ENCODE results near the gene PITPNC1.

PITPNC1 gene

DNA sequence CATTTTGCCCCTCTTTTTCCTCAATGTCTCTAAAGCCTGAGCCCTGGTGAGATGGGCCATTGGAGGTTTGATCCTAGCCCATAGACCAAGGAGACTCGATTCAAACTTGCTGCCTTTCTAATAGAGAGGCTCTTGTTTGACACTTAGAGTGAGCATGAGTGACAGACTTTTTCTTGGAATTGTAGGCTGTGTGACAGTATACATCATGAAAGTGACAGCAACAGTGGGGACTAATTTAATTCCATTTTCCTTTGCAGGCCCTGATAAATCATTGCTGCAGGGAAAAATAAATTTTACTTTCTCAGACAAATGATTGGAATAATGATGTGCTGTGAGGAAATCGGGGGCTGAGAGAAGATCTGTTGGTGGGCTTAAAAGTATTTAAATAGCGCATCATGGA, 171.6 kb downstream of the PITPNC1 start:
- in situ Hi-C loops (cut with MboI; ENCODE audit: low sequenced_read_pairs, unreplicated experiment) = no loop called here
- TF ChIP-seq, protein P1, sequence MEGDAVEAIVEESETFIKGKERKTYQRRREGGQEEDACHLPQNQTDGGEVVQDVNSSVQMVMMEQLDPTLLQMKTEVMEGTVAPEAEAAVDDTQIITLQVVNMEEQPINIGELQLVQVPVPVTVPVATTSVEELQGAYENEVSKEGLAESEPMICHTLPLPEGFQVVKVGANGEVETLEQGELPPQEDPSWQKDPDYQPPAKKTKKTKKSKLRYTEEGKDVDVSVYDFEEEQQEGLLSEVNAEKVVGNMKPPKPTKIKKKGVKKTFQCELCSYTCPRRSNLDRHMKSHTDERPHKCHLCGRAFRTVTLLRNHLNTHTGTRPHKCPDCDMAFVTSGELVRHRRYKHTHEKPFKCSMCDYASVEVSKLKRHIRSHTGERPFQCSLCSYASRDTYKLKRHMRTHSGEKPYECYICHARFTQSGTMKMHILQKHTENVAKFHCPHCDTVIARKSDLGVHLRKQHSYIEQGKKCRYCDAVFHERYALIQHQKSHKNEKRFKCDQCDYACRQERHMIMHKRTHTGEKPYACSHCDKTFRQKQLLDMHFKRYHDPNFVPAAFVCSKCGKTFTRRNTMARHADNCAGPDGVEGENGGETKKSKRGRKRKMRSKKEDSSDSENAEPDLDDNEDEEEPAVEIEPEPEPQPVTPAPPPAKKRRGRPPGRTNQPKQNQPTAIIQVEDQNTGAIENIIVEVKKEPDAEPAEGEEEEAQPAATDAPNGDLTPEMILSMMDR (IDR thresholded peaks at IDR 0.05; ENCODE audit: borderline replicate concordance, control extremely low read depth, extremely low read depth, insufficient read depth, missing control alignments) = no peak
- no peak for DNase-seq (ENCODE audit: low spot score)

DNA sequence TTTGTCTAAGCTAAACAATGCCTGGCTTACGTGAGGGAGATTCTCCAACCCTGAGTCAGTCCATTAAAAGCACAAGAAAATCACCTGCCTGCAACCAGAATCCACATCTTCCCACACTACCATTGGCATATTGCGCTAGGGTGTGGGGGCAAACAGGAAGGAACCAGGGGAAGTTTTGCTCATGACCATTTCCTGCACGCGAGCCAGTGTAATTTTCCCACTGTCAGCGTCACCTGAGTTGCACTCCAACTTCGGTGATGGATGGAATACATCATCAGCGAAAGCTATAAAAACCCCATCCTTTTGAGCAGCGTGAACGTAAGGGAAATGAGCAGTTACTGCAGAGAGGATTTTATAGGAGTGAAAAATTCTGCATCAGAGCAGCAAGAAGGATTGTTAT, 172.7 kb downstream of the PITPNC1 start:
- TF ChIP-seq, protein P1 (IDR thresholded peaks at IDR 0.05; ENCODE audit: borderline replicate concordance, control extremely low read depth, extremely low read depth, insufficient read depth, missing control alignments) = no peak
- no peak for DNase-seq (ENCODE audit: low spot score)

DNA sequence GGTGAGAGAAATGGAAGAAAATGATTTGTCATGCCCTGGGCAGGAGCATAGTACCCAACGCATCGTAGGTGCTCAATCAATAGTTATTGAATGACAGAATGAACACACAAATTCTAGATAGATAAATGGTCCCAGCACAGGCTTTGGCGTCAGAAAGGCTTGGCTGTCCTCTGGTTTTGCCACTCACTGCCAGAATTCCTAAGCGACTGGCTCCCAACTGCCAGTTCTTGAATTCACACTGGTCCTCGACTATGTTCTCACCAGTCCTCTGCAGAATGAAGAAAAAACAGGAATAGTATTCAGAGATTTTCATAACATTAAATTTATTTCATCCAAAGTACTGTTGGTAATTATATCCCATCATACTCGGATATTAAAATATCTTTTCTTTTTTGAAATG, 177.6 kb downstream of the PITPNC1 start:
- no peak for DNase-seq (ENCODE audit: low spot score)
- in situ Hi-C loops (cut with MboI; ENCODE audit: low sequenced_read_pairs, unreplicated experiment) = no loop called here
- TF ChIP-seq, protein P1 (IDR thresholded peaks at IDR 0.05; ENCODE audit: borderline replicate concordance, control extremely low read depth, extremely low read depth, insufficient read depth, missing control alignments) = no peak

More for the DNA sequence above, 172.7 kb downstream of the PITPNC1 start:
- in situ Hi-C loops (cut with MboI; ENCODE audit: low sequenced_read_pairs, unreplicated experiment) = no loop called here

DNA sequence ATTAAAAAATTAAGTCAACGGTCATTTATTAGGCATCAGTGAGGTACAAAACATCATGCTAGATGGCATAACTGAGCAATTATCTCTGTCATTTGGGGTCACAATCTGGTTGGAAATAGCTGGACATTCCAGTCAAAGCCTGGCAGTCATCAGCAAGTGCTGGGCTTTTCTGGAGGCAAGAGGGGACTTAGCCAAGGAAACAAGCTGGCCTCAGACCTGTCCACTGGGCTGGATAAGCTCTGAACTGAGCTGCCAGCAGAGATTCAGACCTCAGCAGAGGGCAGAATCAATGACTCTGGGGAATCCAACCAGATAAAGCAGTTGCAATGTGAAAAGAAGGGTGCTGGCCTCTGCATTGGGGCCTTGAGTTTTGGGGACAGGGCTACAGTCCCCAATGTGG, 178.8 kb downstream of the PITPNC1 start:
- in situ Hi-C loops (cut with MboI; ENCODE audit: low sequenced_read_pairs, unreplicated experiment) = no loop called here
- TF ChIP-seq, protein P1 (IDR thresholded peaks at IDR 0.05; ENCODE audit: borderline replicate concordance, control extremely low read depth, extremely low read depth, insufficient read depth, missing control alignments) = no peak
- DNase-seq (ENCODE audit: low spot score) = no peak

DNA sequence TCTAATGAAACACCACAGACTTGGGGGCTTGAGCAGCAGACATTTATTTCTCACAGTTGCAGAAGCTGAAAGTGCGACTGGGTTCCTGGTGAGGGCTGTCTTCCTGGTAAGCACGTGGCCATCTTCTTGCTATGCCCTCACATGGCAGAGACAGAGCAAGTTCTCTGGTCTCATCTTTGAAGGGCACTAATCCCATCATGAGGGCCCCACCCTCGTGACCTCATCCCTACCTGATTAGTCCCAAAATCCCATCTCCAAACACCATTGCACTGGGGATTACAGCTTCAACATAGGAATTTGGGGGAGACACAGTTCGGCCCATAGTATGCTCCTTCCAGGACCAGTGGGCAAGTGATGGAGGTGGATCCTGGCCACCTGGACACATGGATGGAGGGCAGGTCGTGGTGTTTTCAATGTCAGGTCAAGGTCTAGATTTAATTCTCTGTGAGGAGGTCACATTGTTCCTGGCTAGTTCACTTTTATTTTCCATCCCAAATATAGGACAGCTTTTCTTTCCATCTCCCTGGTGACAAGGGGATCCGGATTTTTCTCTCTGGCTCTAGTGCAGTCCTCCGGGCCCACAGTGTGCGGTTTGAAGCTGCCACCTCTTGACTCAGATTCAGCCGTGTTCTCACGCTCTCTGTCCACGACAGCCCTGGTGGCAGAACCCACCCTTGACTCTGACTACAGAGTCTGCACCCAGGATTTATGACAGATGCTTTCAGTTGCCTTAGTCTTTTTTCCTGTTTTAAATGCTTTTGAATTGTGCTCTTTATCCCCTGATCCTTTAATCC, 180.2 kb downstream of the PITPNC1 start:
- in situ Hi-C loops (cut with MboI; ENCODE audit: low sequenced_read_pairs, unreplicated experiment) = no loop called here
- TF ChIP-seq, protein P1 (IDR thresholded peaks at IDR 0.05; ENCODE audit: borderline replicate concordance, control extremely low read depth, extremely low read depth, insufficient read depth, missing control alignments) = no peak
- DNase-seq (ENCODE audit: low spot score) = no peak

DNA sequence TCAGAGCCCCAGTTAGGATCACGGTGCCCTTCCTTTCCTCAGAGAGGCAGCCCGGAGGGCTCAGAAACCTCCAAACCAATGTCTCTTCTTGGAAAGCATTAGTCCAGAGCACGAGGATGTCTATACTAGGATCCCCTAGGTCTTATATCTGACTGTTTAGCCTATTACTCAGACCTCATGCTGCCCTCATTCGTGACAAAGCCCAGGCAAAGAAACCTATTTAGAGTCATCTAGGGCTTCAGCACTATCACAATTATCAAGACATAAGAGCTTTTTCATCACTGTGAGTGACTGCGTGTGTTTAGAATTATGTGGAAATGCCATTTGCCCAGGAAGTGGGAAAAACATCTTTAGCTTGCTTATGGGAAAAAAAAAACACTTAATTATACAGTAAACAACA, 180.8 kb downstream of the PITPNC1 start:
- TF ChIP-seq, protein P1 (IDR thresholded peaks at IDR 0.05; ENCODE audit: borderline replicate concordance, control extremely low read depth, extremely low read depth, insufficient read depth, missing control alignments) = no peak
- no peak for DNase-seq (ENCODE audit: low spot score)
- in situ Hi-C loops (cut with MboI; ENCODE audit: low sequenced_read_pairs, unreplicated experiment) = no loop called here
